Glutamatergic neuron (in vitro differentiated cells): ENCODE measurements around the gene CCDC187. TPM values are rescaled to one million over a fixed set of nuclear protein-coding genes. Genes with fewer than 3 reads are reported as not detected.

Experiments used
- DNase-seq: peaks from one replicate; pipeline ENCODE4 v3.0.0; 2022
- H3K27ac Mint-ChIP-seq: one replicate; pipeline ENCODE4 v1.8.0; 2020; ENCODE audit warnings: mild to moderate bottlenecking, mixed read lengths, inconsistent platforms; ENCODE audit not compliant: unreplicated experiment
- H3K27me3 Mint-ChIP-seq: one replicate; pipeline ENCODE4 v1.8.0; 2020; ENCODE audit warnings: mild to moderate bottlenecking, moderate library complexity, mixed read lengths, inconsistent platforms; ENCODE audit not compliant: unreplicated experiment
- H3K36me3 Mint-ChIP-seq: one replicate; pipeline ENCODE4 v1.8.0; 2020; ENCODE audit warnings: mild to moderate bottlenecking, mixed read lengths, inconsistent platforms; ENCODE audit not compliant: unreplicated experiment
- H3K4me1 Mint-ChIP-seq: one replicate; pipeline ENCODE4 v1.8.0; 2020; ENCODE audit warnings: mild to moderate bottlenecking, low read depth, mixed read lengths, inconsistent platforms; ENCODE audit not compliant: unreplicated experiment
- H3K4me3 Mint-ChIP-seq: one replicate; pipeline ENCODE4 v1.8.0; 2020; ENCODE audit warnings: mild to moderate bottlenecking, mixed read lengths, inconsistent platforms; ENCODE audit not compliant: unreplicated experiment
- H3K9me3 Mint-ChIP-seq: one replicate; pipeline ENCODE4 v1.8.0; 2020; ENCODE audit warnings: mild to moderate bottlenecking, moderate library complexity, mixed read lengths, inconsistent platforms; ENCODE audit not compliant: unreplicated experiment
- total RNA-seq: library from RNA; stranded (reverse); fragmentation: NEBNext Ultra II Directional; extraction: Animal tissue kit (Norgen Biotek cat#: 25700); gene quantifications from one replicate; pipeline ENCODE4 v1.2.1, GENCODE V29; 2021; ENCODE audit not compliant: unreplicated experiment
- TF ChIP-seq, protein P1 (sequence below): fragments of 200-600 bp; sonication (generic); IDR thresholded peaks from one replicate; pipeline ENCODE4 v1.5.0; 2021; ENCODE audit not compliant: partially characterized antibody, unreplicated experiment

The CCDC187 gene
- total RNA-seq, 1 donor from 2014 or later = 15.8 TPM

DNA sequence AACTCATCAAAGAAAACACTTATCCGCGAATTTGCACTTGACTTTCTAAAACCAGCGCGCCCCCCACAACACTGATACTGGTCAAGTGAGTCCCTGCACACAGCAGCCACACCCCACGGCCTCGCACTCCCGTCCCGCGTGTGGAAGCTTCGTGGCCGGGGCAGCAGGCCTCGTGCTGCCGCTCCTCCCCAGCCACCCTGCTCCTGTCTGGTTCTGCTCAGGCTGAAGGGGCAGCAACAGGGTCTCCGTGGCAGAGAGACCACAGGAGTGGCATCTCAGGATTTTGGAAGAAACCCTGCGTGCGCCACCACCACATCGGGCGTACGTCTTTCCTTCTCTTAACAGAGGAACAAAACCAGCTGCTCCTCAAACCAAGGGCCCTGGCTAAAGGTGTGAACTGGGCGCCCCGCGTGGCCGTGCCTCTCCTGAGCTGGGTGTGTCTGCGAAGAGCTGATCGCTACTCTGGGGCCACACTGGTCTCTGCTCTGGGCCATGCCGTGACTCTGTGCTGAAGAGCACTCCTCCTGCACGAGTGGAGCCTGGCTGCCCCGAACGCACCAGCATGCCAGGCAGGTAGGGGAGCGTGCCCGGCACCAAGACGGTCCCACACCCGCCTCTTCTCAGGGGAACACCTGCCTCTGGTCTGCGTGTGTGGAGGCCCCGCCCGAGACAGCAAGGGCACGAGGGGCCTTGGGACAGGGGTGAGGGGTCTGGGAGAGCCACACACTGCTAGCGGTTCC lies 81.6 kb downstream of the CCDC187 start:
- no peak for DNase-seq
- TF ChIP-seq, protein P1, sequence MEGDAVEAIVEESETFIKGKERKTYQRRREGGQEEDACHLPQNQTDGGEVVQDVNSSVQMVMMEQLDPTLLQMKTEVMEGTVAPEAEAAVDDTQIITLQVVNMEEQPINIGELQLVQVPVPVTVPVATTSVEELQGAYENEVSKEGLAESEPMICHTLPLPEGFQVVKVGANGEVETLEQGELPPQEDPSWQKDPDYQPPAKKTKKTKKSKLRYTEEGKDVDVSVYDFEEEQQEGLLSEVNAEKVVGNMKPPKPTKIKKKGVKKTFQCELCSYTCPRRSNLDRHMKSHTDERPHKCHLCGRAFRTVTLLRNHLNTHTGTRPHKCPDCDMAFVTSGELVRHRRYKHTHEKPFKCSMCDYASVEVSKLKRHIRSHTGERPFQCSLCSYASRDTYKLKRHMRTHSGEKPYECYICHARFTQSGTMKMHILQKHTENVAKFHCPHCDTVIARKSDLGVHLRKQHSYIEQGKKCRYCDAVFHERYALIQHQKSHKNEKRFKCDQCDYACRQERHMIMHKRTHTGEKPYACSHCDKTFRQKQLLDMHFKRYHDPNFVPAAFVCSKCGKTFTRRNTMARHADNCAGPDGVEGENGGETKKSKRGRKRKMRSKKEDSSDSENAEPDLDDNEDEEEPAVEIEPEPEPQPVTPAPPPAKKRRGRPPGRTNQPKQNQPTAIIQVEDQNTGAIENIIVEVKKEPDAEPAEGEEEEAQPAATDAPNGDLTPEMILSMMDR = no peak
- Mint-ChIP-seq H3K36me3 (peaks cover 5% of the 10 kb centered on the region), H3K4me1 (peaks cover 19% of the 10 kb centered on the region), H3K9me3 (peaks cover 4% of the 10 kb centered on the region), H3K4me3 (no peak overlapping the region), H3K27ac (no peak overlapping the region), H3K27me3 (peaks cover 2% of the 10 kb centered on the region)

DNA sequence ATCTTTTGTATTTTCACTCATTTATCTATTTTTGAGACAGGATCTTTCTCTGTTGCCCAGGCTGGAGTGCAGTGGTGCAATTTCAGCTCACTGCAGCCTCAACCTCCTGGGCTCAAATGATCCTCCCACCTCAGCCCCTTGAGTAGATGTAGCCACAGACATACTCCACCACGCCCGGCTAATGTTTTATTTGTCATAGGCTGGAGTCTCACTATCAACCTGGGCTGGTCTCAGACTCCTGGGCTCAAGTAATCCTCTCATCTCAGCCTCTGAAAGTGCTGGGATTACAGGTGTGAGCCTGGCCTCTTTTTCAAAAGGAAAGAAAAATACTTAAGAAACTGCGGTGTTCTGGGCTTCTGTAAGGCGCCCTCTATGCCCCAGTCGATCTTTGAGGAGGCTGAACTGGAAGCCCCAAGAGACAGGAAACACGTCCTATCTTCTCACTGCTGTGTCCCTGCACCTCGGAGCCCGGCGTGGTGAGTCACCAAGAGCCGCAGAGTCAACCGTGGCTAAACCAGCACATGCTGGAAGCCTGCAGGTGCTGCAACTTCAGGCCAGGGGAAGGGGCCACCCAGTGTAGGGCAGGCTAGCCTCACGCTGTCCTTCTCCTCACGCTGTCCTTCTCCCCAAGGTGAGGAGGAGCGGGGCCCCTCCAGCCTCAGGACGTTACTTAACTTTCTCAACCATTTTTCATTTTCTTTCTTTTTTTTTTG lies 83.7 kb downstream of the CCDC187 start:
- Mint-ChIP-seq H3K36me3 (peaks cover 5% of the 10 kb centered on the region), H3K4me3 (no peak overlapping the region), H3K27me3 (peaks cover 1% of the 10 kb centered on the region), H3K9me3 (peaks cover 4% of the 10 kb centered on the region), H3K4me1 (peaks cover 15% of the 10 kb centered on the region), H3K27ac (no peak overlapping the region)
- TF ChIP-seq, protein P1 = no peak
- DNase-seq = no peak

DNA sequence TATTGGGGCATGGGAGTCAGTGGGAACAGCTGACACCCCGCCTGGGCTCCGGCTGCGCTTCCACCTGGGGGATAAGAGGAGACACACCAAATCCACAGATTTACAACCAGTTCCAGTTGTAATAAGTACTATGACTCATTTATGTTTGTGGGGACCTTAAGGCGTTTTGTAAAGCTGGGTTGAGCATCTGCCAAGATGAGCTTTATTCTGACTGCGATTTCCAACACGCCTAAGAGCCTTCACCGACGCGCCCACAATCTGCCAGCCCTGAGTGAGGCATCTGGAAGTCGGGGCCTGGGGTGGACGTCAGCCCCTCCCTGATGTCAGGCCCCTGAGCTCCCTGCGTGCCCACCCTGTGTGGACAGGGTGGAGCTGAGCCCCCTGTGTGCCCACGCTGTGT lies 84.6 kb downstream of the CCDC187 start:
- H3K27ac Mint-ChIP-seq = no peak overlapping the region
- H3K36me3 Mint-ChIP-seq = peaks cover 10% of the 10 kb centered on the region
- H3K9me3 Mint-ChIP-seq = peaks cover 4% of the 10 kb centered on the region
- peaks cover 12% of the 10 kb centered on the region for H3K4me1 Mint-ChIP-seq
- DNase-seq = no peak
- TF ChIP-seq, protein P1 = no peak
- no peak overlapping the region for H3K4me3 Mint-ChIP-seq
- H3K27me3 Mint-ChIP-seq = no peaks in the 10 kb centered on the region

DNA sequence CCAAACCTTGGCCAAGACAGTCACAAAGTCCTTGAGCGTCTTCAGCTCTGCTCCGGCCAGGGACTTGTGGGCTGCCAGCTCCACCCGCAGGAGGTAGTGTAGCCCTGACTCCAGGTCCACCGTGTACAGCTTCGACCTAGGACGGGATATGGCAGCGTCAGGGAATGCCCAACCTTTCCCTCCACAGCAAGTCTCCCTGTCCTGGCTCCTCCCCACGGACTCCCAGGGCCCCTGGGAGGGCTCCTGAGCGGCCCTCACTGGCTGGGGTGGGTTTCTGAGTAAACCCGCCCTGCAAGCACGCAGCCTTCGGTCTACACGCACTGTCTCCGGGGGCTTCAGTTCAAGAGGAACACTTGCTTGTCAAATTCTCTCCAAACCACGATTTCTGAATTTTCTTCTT lies 85.2 kb downstream of the CCDC187 start:
- no peaks in the 10 kb centered on the region for H3K27me3 Mint-ChIP-seq
- peaks cover 4% of the 10 kb centered on the region for H3K9me3 Mint-ChIP-seq
- H3K27ac Mint-ChIP-seq = no peak overlapping the region
- peaks cover 8% of the 10 kb centered on the region for H3K4me1 Mint-ChIP-seq
- peaks cover 13% of the 10 kb centered on the region for H3K36me3 Mint-ChIP-seq
- no peak for DNase-seq
- H3K4me3 Mint-ChIP-seq = no peak overlapping the region
- TF ChIP-seq, protein P1 = no peak

DNA sequence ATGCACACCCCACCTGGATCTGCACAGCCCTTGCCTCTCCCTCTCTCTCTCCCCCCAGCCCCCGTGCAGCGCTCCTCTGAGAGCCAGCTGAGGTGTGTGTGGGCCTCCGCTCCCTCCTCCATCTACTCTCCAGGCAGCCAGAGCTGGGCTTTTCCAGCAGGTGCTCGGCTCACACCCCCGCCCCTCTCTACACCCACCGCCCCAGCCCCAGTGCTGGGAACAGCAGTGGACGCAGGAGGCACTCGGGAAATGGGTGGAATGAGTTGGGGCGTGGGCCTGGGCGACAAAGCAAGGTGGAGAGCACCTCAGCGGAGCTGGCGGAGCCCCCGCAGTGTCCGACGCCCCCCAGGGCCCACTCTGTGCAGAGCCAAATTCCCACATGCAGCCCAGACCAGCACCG lies 85.6 kb downstream of the CCDC187 start:
- Mint-ChIP-seq H3K4me1 (peaks cover 5% of the 10 kb centered on the region), H3K9me3 (peaks cover 2% of the 10 kb centered on the region), H3K27ac (no peak overlapping the region), H3K27me3 (no peaks in the 10 kb centered on the region), H3K36me3 (peaks cover 12% of the 10 kb centered on the region), H3K4me3 (no peak overlapping the region)
- DNase-seq = no peak
- TF ChIP-seq, protein P1 = no peak
